ENCODE measurements around the gene CDH26.

CDH26 gene

DNA sequence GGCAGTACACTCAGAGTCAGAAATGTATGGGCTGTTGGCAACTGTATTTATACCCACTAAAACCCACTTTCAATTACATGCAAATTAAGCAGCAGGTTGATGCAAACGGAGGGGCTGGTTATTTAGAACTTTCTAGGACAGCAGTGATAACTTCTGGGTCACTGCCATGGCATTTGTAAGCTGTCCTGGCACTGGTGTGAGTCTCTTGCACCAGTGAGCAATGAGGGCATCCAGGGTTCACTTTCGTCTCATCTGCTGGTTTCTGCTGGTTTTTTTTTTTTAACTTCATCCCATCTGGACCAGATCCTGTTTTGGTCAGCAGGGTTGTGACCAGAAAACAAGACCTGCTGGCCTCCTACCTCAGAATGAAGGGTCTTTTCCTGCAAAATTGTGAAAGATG lies 49.2 kb downstream of the CDH26 start:
- TF ChIP-seq, protein P1, sequence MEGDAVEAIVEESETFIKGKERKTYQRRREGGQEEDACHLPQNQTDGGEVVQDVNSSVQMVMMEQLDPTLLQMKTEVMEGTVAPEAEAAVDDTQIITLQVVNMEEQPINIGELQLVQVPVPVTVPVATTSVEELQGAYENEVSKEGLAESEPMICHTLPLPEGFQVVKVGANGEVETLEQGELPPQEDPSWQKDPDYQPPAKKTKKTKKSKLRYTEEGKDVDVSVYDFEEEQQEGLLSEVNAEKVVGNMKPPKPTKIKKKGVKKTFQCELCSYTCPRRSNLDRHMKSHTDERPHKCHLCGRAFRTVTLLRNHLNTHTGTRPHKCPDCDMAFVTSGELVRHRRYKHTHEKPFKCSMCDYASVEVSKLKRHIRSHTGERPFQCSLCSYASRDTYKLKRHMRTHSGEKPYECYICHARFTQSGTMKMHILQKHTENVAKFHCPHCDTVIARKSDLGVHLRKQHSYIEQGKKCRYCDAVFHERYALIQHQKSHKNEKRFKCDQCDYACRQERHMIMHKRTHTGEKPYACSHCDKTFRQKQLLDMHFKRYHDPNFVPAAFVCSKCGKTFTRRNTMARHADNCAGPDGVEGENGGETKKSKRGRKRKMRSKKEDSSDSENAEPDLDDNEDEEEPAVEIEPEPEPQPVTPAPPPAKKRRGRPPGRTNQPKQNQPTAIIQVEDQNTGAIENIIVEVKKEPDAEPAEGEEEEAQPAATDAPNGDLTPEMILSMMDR (IDR thresholded peaks at IDR 0.05; ENCODE audit: low read depth, low read length), result no peak
- H3K9me3 ChIP-seq (ENCODE audit: severe bottlenecking), result no peaks in the 10 kb centered on the region
- no peaks in the 10 kb centered on the region for H3K27me3 ChIP-seq (ENCODE audit: insufficient read depth, low read depth, severe bottlenecking)
- H3K36me3 ChIP-seq, result no peaks in the 10 kb centered on the region
- no peak for DNase-seq
- no peak overlapping the region for H3K27ac ChIP-seq
- H3K4me3 ChIP-seq (ENCODE audit: low read depth, low read length), result no peak overlapping the region

DNA sequence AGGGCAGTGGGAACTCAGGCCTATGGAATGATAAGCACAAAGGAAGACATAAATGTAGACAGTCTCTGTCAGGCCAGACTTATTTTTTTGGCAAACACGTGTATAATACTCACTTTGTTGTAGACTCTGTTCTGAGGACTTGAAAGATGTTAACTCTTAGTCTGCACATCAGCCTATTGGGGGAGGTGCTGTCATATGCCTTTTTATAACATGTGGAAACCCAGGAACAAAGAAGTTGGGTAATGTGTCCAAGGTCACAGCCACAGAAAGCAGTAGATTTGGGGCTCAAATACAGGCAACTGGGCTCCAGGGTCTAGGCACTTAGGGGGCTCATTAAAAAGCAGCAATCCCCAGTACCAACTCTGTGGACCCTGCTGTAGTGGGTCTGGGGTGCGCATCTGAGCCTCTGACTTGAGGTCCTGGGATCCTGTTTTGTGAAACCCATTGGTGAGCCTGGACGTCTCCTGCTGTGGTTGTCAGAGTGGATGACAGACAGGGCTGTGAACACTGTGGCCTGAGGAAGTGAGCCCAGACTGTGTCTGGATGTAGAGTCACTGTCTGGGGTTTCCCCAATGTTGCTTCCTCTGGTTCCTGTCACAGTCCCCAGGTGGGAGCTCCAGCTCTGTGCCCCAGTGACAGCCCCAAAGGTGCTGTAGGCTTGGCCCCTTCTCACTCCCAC lies 50.0 kb downstream of the CDH26 start:
- no peak overlapping the region for H3K27ac ChIP-seq
- TF ChIP-seq, protein P1 (IDR thresholded peaks at IDR 0.05; ENCODE audit: low read depth, low read length), result no peak
- DNase-seq, result no peak
- no peaks in the 10 kb centered on the region for H3K27me3 ChIP-seq (ENCODE audit: insufficient read depth, low read depth, severe bottlenecking)
- H3K4me3 ChIP-seq (ENCODE audit: low read depth, low read length), result no peak overlapping the region
- no peaks in the 10 kb centered on the region for H3K36me3 ChIP-seq
- no peaks in the 10 kb centered on the region for H3K9me3 ChIP-seq (ENCODE audit: severe bottlenecking)

DNA sequence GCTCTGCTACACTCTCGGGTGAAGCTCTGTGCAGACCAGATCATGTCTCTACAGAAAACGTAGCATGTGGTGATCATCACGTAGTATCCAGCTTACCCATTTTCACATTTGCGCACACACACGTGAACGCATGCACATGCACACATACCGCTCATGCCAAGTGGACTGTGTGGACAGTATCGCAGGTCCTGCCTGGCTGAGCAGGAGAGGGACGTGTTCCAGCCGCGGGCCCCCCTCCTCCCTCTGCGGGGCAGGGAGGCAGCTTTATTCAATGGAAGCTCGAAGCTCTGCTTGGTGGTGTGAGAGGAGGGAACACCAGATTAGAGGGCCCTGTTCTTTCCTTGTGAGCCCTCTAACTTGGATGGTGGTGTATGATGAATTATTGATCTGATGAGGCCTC lies 51.1 kb downstream of the CDH26 start:
- DNase-seq, result peak; percentile 39
- TF ChIP-seq, protein P1 (IDR thresholded peaks at IDR 0.05; ENCODE audit: low read depth, low read length), result no peak
- H3K36me3 ChIP-seq, result no peaks in the 10 kb centered on the region
- peak overlapping the region; percentile 83 for H3K27ac ChIP-seq
- H3K4me3 ChIP-seq (ENCODE audit: low read depth, low read length), result no peak overlapping the region
- no peaks in the 10 kb centered on the region for H3K9me3 ChIP-seq (ENCODE audit: severe bottlenecking)
- H3K27me3 ChIP-seq (ENCODE audit: insufficient read depth, low read depth, severe bottlenecking), result no peaks in the 10 kb centered on the region

DNA sequence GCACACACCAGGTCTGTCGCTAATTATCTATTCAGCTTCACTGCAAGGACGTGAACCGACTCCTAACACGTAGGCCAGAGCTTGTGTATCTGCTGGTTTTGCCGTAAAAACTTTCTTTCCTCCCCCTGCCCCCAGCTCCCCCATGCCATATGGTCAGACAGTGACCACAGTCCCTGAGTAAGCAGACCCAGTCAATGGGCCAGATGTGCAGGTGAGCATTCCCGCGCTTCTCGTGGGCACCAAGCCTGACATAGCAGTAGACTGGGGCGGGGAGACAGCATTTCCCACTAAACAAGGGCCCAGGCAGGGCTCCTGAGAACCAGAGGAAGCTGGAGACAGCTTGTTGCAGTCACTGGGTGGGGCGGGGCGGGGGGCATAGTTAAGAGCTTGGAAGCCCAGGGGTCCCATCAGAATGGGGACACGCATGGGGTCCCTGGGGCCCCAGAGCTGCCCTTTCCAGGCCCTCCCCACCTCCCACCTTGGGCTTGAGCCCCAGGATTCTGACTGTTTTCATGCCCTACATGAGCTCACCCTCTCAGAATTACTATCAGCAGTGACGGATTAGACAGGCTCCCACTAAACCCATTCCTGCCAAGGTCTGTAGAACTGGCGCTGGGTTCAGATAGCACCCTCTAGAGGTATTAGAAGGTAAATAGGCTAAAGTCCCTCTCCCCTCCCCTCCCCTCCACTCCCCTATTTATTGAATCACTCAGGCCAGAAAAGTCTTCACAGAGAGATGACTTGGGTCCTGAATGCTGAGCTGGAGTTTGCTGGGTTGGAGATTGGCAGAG lies 51.8 kb downstream of the CDH26 start:
- Histone ChIP-seq H3K9me3 (ENCODE audit: severe bottlenecking) (peaks cover 1% of the 10 kb centered on the region), H3K36me3 (no peaks in the 10 kb centered on the region), H3K4me3 (ENCODE audit: low read depth, low read length) (peak overlapping the region; percentile 6), H3K27me3 (ENCODE audit: insufficient read depth, low read depth, severe bottlenecking) (no peaks in the 10 kb centered on the region), H3K27ac (peak overlapping the region; percentile 83)
- peak; percentile 76 for DNase-seq
- TF ChIP-seq, protein P1 (IDR thresholded peaks at IDR 0.05; ENCODE audit: low read depth, low read length), result peak; percentile 64

DNA sequence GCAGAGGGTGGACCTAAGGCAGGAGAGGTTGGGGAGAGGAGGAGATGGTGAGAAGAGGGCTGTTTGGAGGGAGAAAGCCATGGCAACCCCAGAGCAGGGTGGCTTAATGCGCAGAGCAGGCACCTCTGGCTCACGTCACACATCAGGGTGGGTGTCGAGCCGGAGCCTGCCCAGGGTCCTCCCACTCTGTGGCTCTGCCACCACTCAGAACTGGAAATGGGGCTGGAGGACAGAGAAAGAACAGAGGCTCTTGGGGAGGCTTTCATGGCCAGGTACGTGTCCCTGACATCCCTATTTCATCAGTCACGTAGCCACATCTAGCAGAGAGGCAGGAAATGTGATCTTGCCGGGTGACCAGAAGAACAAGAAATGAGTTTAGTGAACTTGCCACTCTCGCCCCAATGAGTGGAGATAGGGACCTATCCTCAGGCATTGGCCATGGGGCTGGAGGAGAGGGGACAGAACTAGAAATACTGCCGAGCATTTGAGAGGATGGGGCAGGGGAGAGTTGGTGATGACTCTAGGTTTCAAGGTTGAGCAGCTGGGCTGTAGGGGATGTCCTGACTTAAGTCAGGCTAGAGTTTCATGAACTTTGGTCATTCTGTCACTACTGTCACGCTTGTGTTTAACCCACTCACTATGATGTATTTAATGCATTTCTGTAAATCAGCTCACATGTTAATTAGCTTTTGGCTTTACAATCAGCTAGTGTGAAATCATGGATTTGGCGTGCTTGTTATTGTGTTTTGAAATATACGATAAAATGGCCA lies 52.7 kb downstream of the CDH26 start:
- Histone ChIP-seq H3K27me3 (ENCODE audit: insufficient read depth, low read depth, severe bottlenecking) (no peaks in the 10 kb centered on the region), H3K36me3 (no peaks in the 10 kb centered on the region), H3K27ac (peak overlapping the region; percentile 83), H3K4me3 (ENCODE audit: low read depth, low read length) (no peak overlapping the region), H3K9me3 (ENCODE audit: severe bottlenecking) (peaks cover 6% of the 10 kb centered on the region)
- TF ChIP-seq, protein P1 (IDR thresholded peaks at IDR 0.05; ENCODE audit: low read depth, low read length), result no peak
- DNase-seq, result no peak
